AG04450 (cell line): Measurements from ENCODE around the gene POLA2. TPM values are rescaled to one million over a fixed set of nuclear protein-coding genes. Genes with fewer than 3 reads are reported as not detected.

ENCODE experiments used
- CTCF ChIA-PET: fragments of 300-600, 350-600 bp; formaldehyde crosslinking; extraction: SDS; loops from one replicate; lab custom pipeline; 2022; ENCODE audit warnings: antibody characterized with exemption, inconsistent platforms; lab: Charles Lee
- POLR2A ChIA-PET: fragments of 350-600 bp; formaldehyde crosslinking; extraction: SDS; loops from one replicate; lab custom pipeline; 2021; ENCODE audit warnings: antibody characterized with exemption, inconsistent platforms; lab: Yijun Ruan, JAX
- DNase-seq: peaks from one replicate; pipeline ENCODE4 v3.0.0-alpha.2; 2011; ENCODE audit warnings: low read depth, low spot score
- H3K27ac ChIP-seq: one replicate; pipeline ENCODE4 v1.5.1; 2012; ENCODE audit warnings: low read depth, low read length, control low read depth
- H3K27me3 ChIP-seq: one replicate; pipeline ENCODE4 v1.6.0; 2012; ENCODE audit warnings: low read length; ENCODE audit not compliant: control insufficient read depth, insufficient read depth
- H3K4me3 ChIP-seq: 2 replicates; pipeline ENCODE4 v1.5.1; 2011; ENCODE audit warnings: mild to moderate bottlenecking, low read depth, low read length, control low read depth
- H3K9me3 ChIP-seq: 2 replicates; pipeline ENCODE4 v1.5.1; 2012; ENCODE audit warnings: low read length; ENCODE audit not compliant: control insufficient read depth, insufficient read depth
- CTCF ChIP-seq: IDR thresholded peaks from 2 replicates; pipeline ENCODE4 v1.5.1; 2011; ENCODE audit warnings: low read depth, low read length, control low read depth, inconsistent platforms
- polyA minus RNA-seq: library from RNA; depleted of rRNA, polyadenylated mRNA; stranded (reverse); fragments of >200 nt; gene quantifications from 2 replicates; pipeline ENCODE4 v1.2.3, GENCODE V29; 2011; rRNA and poly(A)+ RNA removed
- polyA plus RNA-seq: library from polyadenylated mRNA; depleted of rRNA; stranded (reverse); fragments of >200 nt; gene quantifications from 2 replicates; pipeline ENCODE4 v1.2.3, GENCODE V29; 2011; rRNA removed

POLA2 gene
- polyA plus RNA-seq = 10.4 and 14.1 TPM in 2 replicates
- 8.3 and 13.0 TPM in 2 replicates for polyA minus RNA-seq

DNA sequence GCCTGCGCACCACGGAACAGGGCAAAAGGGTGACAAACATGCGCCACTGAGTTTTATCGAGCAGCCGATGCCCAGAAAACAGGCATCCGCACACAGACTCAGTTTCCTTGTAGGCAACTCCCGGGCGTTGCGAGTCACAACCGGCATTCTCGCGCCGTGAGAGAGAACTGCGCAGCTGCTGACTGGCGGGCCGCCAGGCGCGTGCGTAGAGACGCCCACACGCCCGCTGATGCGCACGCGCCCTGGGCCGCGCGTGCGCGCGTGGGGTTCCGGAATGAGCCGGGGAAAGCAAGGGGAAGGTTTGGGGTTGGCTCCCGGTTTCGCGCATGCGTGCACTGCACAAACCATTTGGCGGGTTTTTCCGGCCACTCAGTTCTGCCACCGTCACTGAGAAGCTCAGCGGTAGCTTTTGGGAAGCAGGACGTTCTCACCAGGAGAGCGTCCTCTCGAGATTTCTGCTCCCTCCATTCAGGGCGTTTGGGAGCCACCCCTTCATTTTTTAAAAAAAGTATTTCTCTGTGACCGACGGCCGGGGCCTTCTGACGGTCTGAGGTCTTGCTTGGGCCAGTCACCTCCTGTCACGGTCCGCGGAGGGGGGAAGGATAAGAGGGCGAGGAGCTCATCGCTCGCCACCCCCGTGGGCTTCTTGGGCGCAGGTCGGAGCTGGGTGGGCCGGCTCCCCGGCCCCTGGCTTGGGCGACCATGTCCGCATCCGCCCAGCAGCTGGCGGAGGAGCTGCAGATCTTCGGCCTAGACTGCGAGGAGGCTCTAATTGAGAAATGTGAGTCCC lies at the start of gene POLA2:
Gene POLA2 (plus strand): TSS at position 372 of the 790 bp plus-strand sequence. CDS start 331 bp downstream, at position 703.
- Histone ChIP-seq H3K4me3 (peak within 1 kb of the TSS; percentile 83), H3K27me3 (no peaks in the 10 kb centered on the region), H3K9me3 (no peaks in the 10 kb centered on the region; the same call in 1 of the 2 replicates), H3K27ac (peak within 1 kb of the TSS; percentile 84)
- peak; percentile 86 for DNase-seq
- no peak for TF ChIP-seq CTCF
- ChIA-PET CTCF (interaction anchor here (0.6 to 2.5 kb wide), 12 partner anchors 10 to 89 kb away, joined by 3 to 22 read pairs (median 4); partner anchors contain the start of gene DPF2), POLR2A (interaction anchor here (0.6 to 1.7 kb wide), 17 partner anchors 9 to 353 kb away, joined by 3 to 13 read pairs (median 4); partner anchors contain the start of genes CAPN1, DPF2, MALAT1 and NEAT1)

GRCh38 chr11:65212226-65212801 lies 49.4 kb upstream of the POLA2 start:
- H3K4me3 ChIP-seq = no peak overlapping the region
- ChIA-PET POLR2A (interaction anchor here (0.7 to 1.2 kb wide), 2 partner anchors 49 to 213 kb away, joined by 3 read pairs; partner anchors contain the start of gene POLA2), CTCF (no interaction called here)
- DNase-seq = no peak
- no peaks in the 10 kb centered on the region for H3K27me3 ChIP-seq
- no peak for TF ChIP-seq CTCF
- 0 out of 2 replicates have a peak, but pooled peaks cover 3% of the 10 kb centered on the region for H3K9me3 ChIP-seq
- H3K27ac ChIP-seq = no peak overlapping the region

DNA sequence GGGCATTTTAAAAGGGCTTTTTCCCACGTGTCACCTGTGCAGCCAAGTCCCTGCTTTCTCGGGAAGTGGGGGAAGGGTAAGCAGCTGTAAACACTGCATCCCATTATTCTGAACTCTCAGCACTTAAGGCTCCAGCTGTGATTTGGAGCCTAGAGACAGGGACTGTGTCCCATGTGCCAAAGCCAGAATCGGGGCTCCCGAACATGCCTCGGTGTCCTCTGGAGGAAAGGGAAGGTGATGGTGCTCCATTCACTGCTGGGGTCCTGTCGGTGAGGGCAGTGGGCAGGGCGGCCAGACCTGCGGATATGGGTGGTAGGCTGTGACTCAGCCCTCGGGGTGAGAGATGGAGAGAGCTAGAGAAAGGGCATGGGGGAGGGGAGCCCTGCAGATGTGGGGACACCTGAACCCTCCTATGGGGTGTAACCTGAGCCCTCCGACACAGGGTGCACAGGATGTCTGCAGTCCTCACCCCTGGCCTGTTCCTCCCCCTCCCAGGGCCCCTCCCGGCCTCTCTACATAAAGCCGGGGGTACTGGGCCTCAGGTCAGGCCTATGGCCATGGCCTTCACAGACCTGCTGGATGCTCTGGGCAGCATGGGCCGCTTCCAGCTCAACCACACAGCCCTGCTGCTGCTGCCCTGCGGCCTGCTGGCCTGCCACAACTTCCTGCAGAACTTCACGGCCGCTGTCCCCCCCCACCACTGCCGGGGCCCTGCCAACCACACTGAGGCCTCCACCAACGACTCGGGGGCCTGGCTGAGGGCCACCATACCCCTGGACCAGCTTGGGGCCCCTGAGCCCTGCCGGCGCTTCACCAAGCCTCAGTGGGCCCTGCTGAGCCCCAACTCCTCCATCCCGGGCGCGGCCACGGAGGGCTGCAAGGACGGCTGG lies 48.2 kb upstream of the POLA2 start:
- no peak for DNase-seq
- Histone ChIP-seq H3K4me3 (no peak overlapping the region), H3K27me3 (no peaks in the 10 kb centered on the region), H3K27ac (no peak overlapping the region), H3K9me3 (0 out of 2 replicates have a peak, but pooled peaks cover 3% of the 10 kb centered on the region)
- TF ChIP-seq CTCF = no peak
- ChIA-PET POLR2A (no interaction called here), CTCF (interaction anchor here (1.0 kb wide), 1 partner anchor 116 kb away, joined by 3 read pairs; no protein-coding TSS in a partner anchor)

DNA sequence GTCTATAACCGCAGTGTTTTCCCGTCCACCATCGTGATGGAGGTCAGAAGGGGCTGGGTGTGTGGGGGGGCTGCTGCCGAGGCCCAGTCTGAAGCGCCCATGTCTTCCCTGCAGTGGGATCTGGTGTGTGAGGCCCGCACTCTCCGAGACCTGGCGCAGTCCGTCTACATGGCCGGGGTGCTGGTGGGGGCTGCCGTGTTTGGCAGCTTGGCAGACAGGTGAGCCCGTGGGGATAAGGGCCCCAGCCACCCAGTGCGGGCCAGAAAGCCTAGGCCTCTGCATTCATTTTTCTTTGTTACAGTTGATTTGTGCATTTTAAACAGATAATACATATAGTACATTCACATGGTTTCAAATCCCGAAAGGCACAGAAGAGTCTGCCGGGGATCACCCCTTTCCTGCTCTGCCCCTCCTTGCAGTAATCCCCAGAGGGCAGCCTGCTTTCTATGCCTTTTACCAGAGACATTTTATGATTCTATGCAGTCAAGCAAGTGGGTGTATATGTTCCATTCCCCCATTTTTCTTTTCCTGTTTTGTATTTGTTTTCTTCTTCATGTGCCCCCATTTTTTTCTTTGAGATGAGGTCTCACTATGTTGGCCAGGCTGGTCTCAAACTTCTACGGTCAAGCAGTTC lies 47.4 kb upstream of the POLA2 start:
- no peak for TF ChIP-seq CTCF
- DNase-seq = no peak
- no peak overlapping the region for H3K27ac ChIP-seq
- CTCF ChIA-PET = interaction anchor here (1.4 to 1.5 kb wide), 2 partner anchors 10 to 11 kb away, joined by 3 to 4 read pairs; no protein-coding TSS in a partner anchor
- H3K4me3 ChIP-seq = no peak overlapping the region
- no peaks in the 10 kb centered on the region for H3K27me3 ChIP-seq
- 0 out of 2 replicates have a peak, but pooled peaks cover 3% of the 10 kb centered on the region for H3K9me3 ChIP-seq
- POLR2A ChIA-PET = interaction anchor here (1.0 kb wide), 1 partner anchor 11 kb away, joined by 4 read pairs; no protein-coding TSS in a partner anchor
